Measurements from ENCODE around the gene HP.

DNA sequence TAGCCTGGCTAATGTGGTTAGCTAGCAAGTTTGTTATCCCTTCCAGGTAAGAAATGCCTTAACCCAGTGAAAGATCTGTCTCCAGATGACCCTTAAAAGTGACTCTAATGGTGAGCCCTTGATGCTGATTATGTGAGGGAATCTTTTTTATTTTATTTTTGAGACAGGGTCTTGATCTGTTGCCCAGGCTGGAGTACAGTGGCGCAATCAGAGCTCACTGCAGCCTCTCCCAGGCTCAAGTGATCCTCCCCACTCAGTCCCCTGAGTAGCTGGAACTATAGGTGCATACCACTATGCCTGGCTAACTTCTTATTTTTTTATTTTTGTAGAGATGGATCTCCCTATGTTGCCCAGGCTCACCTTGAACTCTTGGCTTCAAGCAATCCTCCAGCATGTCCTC is 10.8 kb upstream of the HP start:
- TF ChIP-seq, protein P1, sequence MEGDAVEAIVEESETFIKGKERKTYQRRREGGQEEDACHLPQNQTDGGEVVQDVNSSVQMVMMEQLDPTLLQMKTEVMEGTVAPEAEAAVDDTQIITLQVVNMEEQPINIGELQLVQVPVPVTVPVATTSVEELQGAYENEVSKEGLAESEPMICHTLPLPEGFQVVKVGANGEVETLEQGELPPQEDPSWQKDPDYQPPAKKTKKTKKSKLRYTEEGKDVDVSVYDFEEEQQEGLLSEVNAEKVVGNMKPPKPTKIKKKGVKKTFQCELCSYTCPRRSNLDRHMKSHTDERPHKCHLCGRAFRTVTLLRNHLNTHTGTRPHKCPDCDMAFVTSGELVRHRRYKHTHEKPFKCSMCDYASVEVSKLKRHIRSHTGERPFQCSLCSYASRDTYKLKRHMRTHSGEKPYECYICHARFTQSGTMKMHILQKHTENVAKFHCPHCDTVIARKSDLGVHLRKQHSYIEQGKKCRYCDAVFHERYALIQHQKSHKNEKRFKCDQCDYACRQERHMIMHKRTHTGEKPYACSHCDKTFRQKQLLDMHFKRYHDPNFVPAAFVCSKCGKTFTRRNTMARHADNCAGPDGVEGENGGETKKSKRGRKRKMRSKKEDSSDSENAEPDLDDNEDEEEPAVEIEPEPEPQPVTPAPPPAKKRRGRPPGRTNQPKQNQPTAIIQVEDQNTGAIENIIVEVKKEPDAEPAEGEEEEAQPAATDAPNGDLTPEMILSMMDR (IDR thresholded peaks at IDR 0.05) = no peak
- no peak for TF ChIP-seq POLR2A (IDR thresholded peaks at IDR 0.05)
- no peak for TF ChIP-seq POLR2AphosphoS5 (IDR thresholded peaks at IDR 0.05)
- no peak for TF ChIP-seq EP300 (IDR thresholded peaks at IDR 0.05)
